Lung (tissue), 12 donors: Measurements from ENCODE around the gene KIRREL1. TPM values are rescaled to one million over a fixed set of nuclear protein-coding genes. Genes with fewer than 3 reads are reported as not detected.

Source experiments
- ATAC-seq: fragments of 200-7000 bp; cut with Tn5 transposase; one replicate; pipeline ENCODE4 v1.9.1; 2020; ENCODE audit warnings: moderate number of reproducible peaks; ENCODE audit not compliant: insufficient read depth, low FRiP score
- DNase-seq, 3 donors: peaks; one replicate each; pipeline ENCODE4 v3.0.0-alpha.2; 2013 to 2017
- H3K27ac ChIP-seq, 2 donors: one replicate each; pipeline ENCODE4 v1.5.1; 2013; ENCODE audit warnings: mild to moderate bottlenecking in 2 of 2, moderate library complexity in 2 of 2, control low read depth in 1 of 2, inconsistent platforms in 1 of 2, low read depth in 1 of 2, low read length in 1 of 2
- H3K27me3 ChIP-seq, 3 donors: one replicate each; pipeline ENCODE4 v1.5.1; 2013; ENCODE audit warnings: low read length in 2 of 3; ENCODE audit not compliant: control insufficient read depth in 3 of 3, insufficient read depth in 3 of 3
- H3K36me3 ChIP-seq, 4 donors: one replicate each; pipeline ENCODE4 v1.5.1; 2013; ENCODE audit warnings: low read length in 4 of 4, mild to moderate bottlenecking in 1 of 4, moderate library complexity in 1 of 4; ENCODE audit not compliant: control insufficient read depth in 4 of 4, insufficient read depth in 4 of 4
- H3K4me1 ChIP-seq, 5 donors: one replicate each; pipeline ENCODE4 v1.5.1; 2013; ENCODE audit warnings: low read length in 5 of 5, mild to moderate bottlenecking in 2 of 5, moderate library complexity in 1 of 5; ENCODE audit not compliant: control insufficient read depth in 5 of 5, insufficient read depth in 5 of 5
- H3K4me3 ChIP-seq: one replicate; pipeline ENCODE4 v1.5.1; 2013; ENCODE audit warnings: mild to moderate bottlenecking, control low read depth, moderate library complexity
- H3K9ac ChIP-seq, 2 donors: one replicate each; pipeline ENCODE4 v1.5.1; 2013; ENCODE audit warnings: low read length in 2 of 2, control low read depth in 1 of 2; ENCODE audit not compliant: insufficient read depth in 1 of 2
- H3K9me3 ChIP-seq, 4 donors: one replicate each; pipeline ENCODE4 v1.5.1; 2013; ENCODE audit warnings: low read length in 3 of 4, mild to moderate bottlenecking in 1 of 4, moderate library complexity in 1 of 4; ENCODE audit not compliant: control insufficient read depth in 4 of 4, insufficient read depth in 3 of 4
- CTCF ChIP-seq: IDR thresholded peaks from 2 replicates; pipeline ENCODE4 v1.5.1; 2012; ENCODE audit warnings: mild to moderate bottlenecking; ENCODE audit errors: control extremely low read depth, extremely low read depth
- WGBS, 2 donors: extraction: QIAGEN DNeasy Blood & Tissue Kit; methylation state at CpG; one replicate each; pipeline ENCODE4 v1.1.7; 2013; 5-methylcytosine and 5-hydroxymethylcytosine counted together
- polyA plus RNA-seq, 2 donors: library from polyadenylated mRNA; stranded (reverse); fragments of 200-250 nt; gene quantifications; one replicate each; pipeline ENCODE4 v1.2.1, GENCODE V29; 2013
- total RNA-seq, 2 donors: library from RNA; depleted of rRNA in 1 of 2; stranded (reverse); fragments of >200 nt in 1 of 2; gene quantifications; one replicate each; pipeline ENCODE4 v1.2.1, GENCODE V29; 2014 to 2021
- donor health status: control.
- donor health status: control.
- donor health status: Bipolar disorder and iron deficiency.
- donor health status: healthy.
- donor health status: DM: yes; HTN: yes; CAD: no.

KIRREL1 gene
- total and polyA plus RNA-seq, 4 donors: 7.5 to 41.8 (median 26.5) TPM

- H3K9me3 ChIP-seq: no peaks in the 10 kb centered on the region
- H3K27me3 ChIP-seq: no peaks in the 10 kb centered on the region
- no peak overlapping the region for H3K4me3 ChIP-seq
- WGBS, 2 donors: 88 to 89% methylated on average over 8 of the region's 8 CpGs
- DNase-seq: no peak
- H3K4me1 ChIP-seq: peaks cover 5 to 30% (median 11%) of the 10 kb centered on the region in 5 donors
- no peak overlapping the region for H3K27ac ChIP-seq
- no peak for TF ChIP-seq CTCF
- H3K9ac ChIP-seq: no peak overlapping the region
- no peak for ATAC-seq
- peaks cover 0 to 2% (median 0%) of the 10 kb centered on the region in 4 donors for H3K36me3 ChIP-seq
Observed at GRCh38 chr1:158038793-158039192, 45.3 kb downstream of the KIRREL1 start.

GRCh38 chr1:158039380-158039779 lies 45.9 kb downstream of the KIRREL1 start:
- peaks cover 0 to 2% (median 0%) of the 10 kb centered on the region in 4 donors for H3K36me3 ChIP-seq

GRCh38 chr1:158040323-158040722 lies 46.9 kb downstream of the KIRREL1 start:
- H3K4me1 ChIP-seq: peaks cover 5 to 37% (median 15%) of the 10 kb centered on the region in 5 donors
- H3K36me3 ChIP-seq: peaks cover 0 to 2% (median 0%) of the 10 kb centered on the region in 4 donors
- ATAC-seq: no peak
- no peak overlapping the region for H3K27ac ChIP-seq
- no peaks in the 10 kb centered on the region for H3K27me3 ChIP-seq
- no peak overlapping the region for H3K9ac ChIP-seq
- no peak for DNase-seq
- H3K9me3 ChIP-seq: peaks cover 0 to 2% (median 0%) of the 10 kb centered on the region in 4 donors
- no peak overlapping the region for H3K4me3 ChIP-seq
- TF ChIP-seq CTCF: no peak

More at GRCh38 chr1:158039380-158039779, 45.9 kb downstream of the KIRREL1 start:
- Histone ChIP-seq H3K4me3 (no peak overlapping the region), H3K27me3 (no peaks in the 10 kb centered on the region), H3K9ac (no peak overlapping the region), H3K27ac (no peak overlapping the region), H3K4me1 (peaks cover 5 to 30% (median 11%) of the 10 kb centered on the region in 5 donors), H3K9me3 (no peaks in the 10 kb centered on the region)
- ATAC-seq (no peak), DNase-seq (no peak)
- 75 to 81% methylated on average over 5 of the region's 5 CpGs for WGBS, 2 donors
- no peak for TF ChIP-seq CTCF

GRCh38 chr1:158043232-158043631 lies 49.8 kb downstream of the KIRREL1 start:
- ATAC-seq (no peak), DNase-seq (no peak)
- no peak for TF ChIP-seq CTCF
- no peak overlapping the region for H3K27ac ChIP-seq
- H3K9ac ChIP-seq: no peak overlapping the region
- H3K9me3 ChIP-seq: peaks cover 0 to 3% (median 0%) of the 10 kb centered on the region in 4 donors
- no peak overlapping the region for H3K4me3 ChIP-seq
- WGBS, 2 donors: 66 to 75% methylated on average over 5 of the region's 5 CpGs
- peaks cover 2 to 46% (median 15%) of the 10 kb centered on the region in 5 donors for H3K4me1 ChIP-seq
- H3K27me3 ChIP-seq: no peaks in the 10 kb centered on the region
- H3K36me3 ChIP-seq: peaks cover 0 to 2% (median 0%) of the 10 kb centered on the region in 4 donors
